GM11168 (cell line): ENCODE results near the gene CSF3R.
"Not testable (repeated sequence)": the region's sequence is repeated elsewhere in the genome, so short reads cannot be mapped to it uniquely, and the experiment has no call there.

Experiments used
- in situ Hi-C: fragments of 300-500 bp; cut with MboI; formaldehyde crosslinking; loops from one replicate; pipeline ENCODE4 v1.12.0; 2022; ENCODE audit warnings: low sequenced_read_pairs; ENCODE audit not compliant: unreplicated experiment

Gene CSF3R

DNA sequence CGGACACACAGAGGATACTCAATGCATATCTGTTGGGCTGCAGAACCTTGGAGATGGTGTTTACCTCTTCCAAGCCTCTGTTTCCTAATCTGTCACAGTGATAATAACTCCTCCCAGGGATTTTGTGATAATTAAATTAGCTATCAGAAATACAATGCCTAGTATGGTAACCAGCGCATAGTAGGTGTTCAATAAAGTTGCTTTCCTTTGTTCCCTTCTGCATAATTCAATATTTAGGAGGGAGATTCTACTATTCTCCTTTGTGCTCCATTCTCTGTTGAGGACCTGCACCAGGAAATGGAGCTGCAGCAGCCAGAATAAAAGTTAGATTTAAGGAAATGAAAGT lies 3.4 kb upstream of the CSF3R start:
- in situ Hi-C loops = no loop called here

GRCh38 chr1:36484099-36484498 lies 1.4 kb upstream of the CSF3R start:
- in situ Hi-C loops = no loop called here

DNA sequence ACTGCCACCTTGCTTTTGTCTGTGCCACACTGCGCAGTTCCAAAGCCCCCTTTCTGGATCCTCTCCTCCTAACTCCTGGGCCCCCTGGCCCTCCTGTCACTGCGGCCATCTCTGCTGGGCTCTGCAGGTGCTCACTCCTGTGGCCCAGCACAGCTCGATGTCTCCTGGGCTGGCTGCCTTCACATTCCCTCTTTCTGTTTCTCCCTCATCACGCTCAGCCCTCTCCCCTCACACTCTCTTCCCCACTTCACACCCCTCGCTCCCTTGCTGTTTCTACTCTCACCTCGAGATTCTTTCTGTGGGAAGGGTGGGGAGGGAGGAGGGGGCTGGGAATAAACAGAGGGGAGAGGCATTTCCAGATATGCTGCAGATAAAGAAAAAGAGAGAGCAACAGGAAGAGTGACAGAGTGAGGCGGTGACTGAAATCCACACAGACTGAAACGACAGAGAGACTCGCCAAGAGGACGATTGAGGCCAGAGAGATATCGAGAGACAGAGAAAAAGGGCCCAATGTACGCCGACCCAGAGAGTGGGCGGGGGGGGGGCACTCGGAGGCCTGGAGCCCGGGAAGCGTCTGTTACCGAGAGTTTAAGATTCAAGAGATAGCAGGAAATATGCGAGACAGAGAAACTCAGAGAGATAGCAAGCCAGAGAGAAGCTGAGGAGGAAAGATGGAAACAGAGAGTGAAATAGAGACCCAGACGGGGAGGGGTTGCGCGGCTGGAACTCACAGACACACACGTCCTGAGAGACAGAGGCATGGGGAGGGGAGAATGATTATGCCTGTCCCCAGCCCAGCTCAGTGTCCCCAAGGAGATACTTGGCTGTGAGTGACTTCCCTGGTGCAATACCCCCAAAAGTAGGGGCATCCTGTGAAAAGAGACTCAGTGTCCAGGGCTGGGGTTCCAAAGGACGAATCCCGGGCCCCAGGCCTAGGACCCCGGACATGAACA lies 666 bp downstream of the CSF3R start:
- in situ Hi-C loops = no loop called here

DNA sequence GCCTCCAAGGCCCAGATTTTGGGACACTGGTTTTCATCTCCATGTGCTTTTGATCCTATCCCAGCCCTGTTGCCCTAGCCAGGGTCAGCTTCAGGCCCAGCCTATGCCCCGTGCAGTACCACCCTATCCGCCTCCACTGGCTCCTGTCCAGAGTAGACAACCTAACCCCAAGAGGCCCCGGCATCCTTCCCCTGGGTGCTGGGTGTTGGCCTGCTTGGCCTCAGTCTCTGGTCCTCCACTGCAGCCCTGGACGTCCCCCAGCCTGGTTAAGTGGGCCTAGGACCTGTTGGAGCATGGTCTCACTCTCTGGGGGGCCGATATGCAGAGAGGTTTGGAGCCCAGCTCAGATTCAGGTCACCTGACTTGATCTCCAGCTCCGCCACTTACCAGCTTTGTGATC lies 1.6 kb downstream of the CSF3R start:
- in situ Hi-C loops = no loop called here

GRCh38 chr1:36480161-36480560 lies 2.6 kb downstream of the CSF3R start:
- in situ Hi-C loops = no loop called here

DNA sequence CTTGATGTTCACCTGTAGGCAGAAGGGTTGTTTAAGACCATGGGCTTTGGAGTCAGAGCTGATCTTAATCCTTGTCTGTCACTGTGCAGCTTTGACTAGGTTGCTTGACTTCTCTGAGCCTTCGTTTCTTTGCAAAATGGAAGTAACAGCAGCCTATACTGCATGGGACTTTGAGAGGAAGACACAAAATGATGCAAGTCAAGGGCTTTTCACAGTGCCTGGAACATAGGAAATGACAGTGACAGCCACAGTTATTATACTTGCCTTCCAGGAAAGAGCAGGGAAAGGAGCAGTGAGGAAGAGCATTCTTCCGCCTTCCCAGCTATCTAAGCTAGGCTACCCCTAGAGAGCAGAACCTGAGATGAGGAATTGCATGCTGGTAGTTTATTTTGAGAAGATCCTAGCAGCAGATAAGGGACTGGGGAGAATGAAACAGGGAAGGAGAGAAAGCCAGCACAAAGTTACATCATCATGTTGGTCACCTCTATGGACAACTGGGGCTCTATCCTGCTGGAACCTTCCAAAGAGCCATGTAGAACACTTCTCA lies 3.1 kb downstream of the CSF3R start:
- in situ Hi-C loops = no loop called here

- in situ Hi-C loops = not testable (repeated sequence)
Observed at GRCh38 chr1:36477615-36478014, 5.1 kb downstream of the CSF3R start.

DNA sequence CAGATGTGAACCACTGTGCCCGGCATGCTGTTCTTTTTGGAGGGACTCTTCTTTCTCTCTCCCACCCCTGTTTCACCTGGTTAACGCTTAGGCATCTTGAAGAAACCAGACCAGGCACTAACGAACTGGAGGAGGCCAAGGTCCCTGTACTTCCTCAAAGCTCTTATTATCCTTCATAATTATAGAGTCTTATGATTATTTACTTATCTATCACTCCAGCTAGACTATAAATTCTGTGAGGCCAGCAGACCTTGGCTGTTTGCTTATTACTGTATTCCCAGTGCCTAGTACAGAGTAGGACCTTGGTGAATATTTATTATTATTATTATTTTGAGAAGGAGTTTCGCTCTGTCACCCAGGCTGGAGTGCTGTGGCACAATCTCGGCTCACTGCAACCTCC lies 5.8 kb downstream of the CSF3R start:
- in situ Hi-C loops = no loop called here

DNA sequence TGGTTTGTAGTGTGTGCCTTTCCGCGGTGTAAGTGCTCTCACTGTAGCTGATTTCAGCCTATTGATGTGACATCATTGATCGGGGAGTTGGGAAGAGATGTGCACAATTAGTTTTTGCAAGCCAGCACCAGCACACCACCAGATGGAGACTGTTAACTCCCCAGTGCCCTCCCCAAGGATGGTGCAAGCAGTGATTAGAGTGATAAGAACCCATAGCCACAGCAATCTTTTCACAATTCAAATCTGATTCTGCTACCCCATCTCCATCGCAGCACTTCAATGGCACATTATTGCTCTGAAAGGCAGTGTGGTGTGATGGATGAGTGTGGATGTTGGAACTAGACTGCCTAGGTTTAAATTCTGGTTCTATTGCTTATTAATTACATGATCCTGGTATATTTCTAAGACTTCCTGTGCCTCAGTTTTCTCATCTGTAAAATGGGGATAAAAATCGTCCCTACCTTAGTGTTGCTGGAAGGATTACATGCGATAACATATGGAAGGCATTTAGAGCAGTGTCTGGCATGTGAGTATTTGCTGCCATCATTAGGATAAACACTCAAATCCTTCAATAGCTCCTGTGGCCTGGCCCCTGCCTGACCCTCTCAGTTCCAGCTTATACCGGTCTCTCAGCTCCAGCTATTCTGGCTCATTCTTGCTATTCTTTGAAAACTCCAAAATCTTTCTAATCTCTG lies 6.7 kb downstream of the CSF3R start:
- in situ Hi-C loops = no loop called here

GRCh38 chr1:36475341-36475740 lies 7.4 kb downstream of the CSF3R start:
- in situ Hi-C loops = no loop called here

- in situ Hi-C loops = no loop called here
Observed at GRCh38 chr1:36472656-36473055, 10.1 kb downstream of the CSF3R start.

- in situ Hi-C loops = no loop called here
Observed at GRCh38 chr1:36471830-36472641, 10.7 kb downstream of the CSF3R start.

DNA sequence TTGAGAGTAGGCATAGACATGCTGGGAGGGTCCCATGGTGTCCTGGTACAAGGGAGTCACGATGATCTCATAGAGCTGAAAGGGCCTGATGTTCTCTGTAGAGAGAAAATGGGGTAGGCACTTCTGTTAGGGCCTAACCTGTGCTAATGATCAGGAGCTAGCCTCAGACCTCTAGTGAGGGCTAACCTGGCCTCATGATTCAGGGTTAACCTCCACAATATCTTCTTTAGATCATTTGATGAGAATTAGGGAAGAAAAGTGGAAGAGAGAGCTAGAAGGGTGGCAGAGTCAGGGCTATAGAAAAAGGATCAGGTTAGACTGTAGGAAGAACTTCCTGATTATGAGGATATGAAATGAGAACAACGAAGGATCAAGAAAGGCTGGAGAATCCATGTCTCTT lies 13.6 kb downstream of the CSF3R start:
- in situ Hi-C loops = no loop called here

GRCh38 chr1:36467700-36468455 lies 14.8 kb downstream of the CSF3R start:
- in situ Hi-C loops = no loop called here

GRCh38 chr1:36467027-36467410 lies 15.7 kb downstream of the CSF3R start:
- in situ Hi-C loops = no loop called here

GRCh38 chr1:36466370-36467026 lies 16.2 kb downstream of the CSF3R start:
- in situ Hi-C loops = no loop called here

DNA sequence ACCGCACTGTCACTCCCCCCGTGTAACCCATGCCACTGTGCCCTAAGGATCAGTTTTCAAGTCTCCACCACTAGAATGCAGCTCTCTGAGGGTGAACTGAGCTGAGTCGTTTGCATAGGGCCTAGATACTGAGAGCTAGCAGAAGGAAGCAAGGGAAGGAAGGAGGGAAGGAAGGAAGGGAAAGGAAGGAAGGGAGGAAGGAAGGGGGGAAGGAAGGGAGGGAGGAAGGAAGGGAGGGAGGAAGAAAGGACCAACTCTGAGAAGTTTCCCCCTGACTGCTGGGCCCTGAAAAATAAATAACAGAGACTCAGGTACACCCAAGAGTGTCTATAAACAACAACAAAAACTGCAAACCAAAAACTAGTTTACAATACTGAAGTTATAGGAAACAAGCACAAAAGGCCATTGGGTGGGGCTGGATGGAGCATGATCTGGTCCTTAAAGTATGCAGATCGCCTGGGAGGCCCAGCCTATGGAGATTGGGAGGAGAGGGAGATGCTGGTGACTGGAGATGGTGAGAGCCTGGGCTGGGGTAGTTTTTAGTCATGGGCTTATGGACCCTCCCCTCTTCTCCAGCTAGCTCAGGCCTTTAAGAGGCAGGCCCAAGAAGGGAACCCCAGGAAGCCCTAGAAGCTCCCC lies 16.9 kb downstream of the CSF3R start:
- in situ Hi-C loops = no loop called here

GRCh38 chr1:36464605-36465393 lies 17.9 kb downstream of the CSF3R start:
- in situ Hi-C loops = no loop called here
